ENCODE measurements around the gene ACSL3. TPM values are rescaled to one million over a fixed set of nuclear protein-coding genes. Genes with fewer than 3 reads are reported as not detected.

The ACSL3 gene
- total RNA-seq, 1 donor from 2014 or later: 91.5 TPM

GRCh38 chr2:222893716-222894115 is 32.9 kb downstream of the ACSL3 start:
- Histone ChIP-seq H3K4me3 (no peak overlapping the region), H3K9me3 (no peaks in the 10 kb centered on the region), H3K36me3 (no peaks in the 10 kb centered on the region), H3K27me3 (no peaks in the 10 kb centered on the region), H3K27ac (no peak overlapping the region), H3K4me1 (peaks cover 29% of the 10 kb centered on the region)
- TF ChIP-seq CTCF (IDR thresholded peaks at IDR 0.05): no peak
- no peak for DNase-seq
- intact Hi-C loops (cut with DNase I): no loop called here
- ATAC-seq: no peak

GRCh38 chr2:222895144-222895543 is 34.3 kb downstream of the ACSL3 start:
- no peak for TF ChIP-seq CTCF (IDR thresholded peaks at IDR 0.05)
- Histone ChIP-seq H3K4me1 (peaks cover 36% of the 10 kb centered on the region), H3K36me3 (no peaks in the 10 kb centered on the region)

GRCh38 chr2:222897898-222898297 is 37.1 kb downstream of the ACSL3 start:
- Histone ChIP-seq H3K4me3 (no peak overlapping the region), H3K9me3 (no peaks in the 10 kb centered on the region), H3K27ac (no peak overlapping the region), H3K36me3 (peaks cover 6% of the 10 kb centered on the region), H3K4me1 (peaks cover 21% of the 10 kb centered on the region), H3K27me3 (no peaks in the 10 kb centered on the region)
- no peak for TF ChIP-seq CTCF (IDR thresholded peaks at IDR 0.05)
- DNase-seq: no peak
- peak; percentile 23 for ATAC-seq
- intact Hi-C loops (cut with DNase I): no loop called here

More at GRCh38 chr2:222895144-222895543, 34.3 kb downstream of the ACSL3 start:
- no peak for ATAC-seq
- no peak overlapping the region for H3K27ac ChIP-seq
- no peaks in the 10 kb centered on the region for H3K27me3 ChIP-seq
- no peaks in the 10 kb centered on the region for H3K9me3 ChIP-seq
- no peak for DNase-seq
- intact Hi-C loops (cut with DNase I): no loop called here
- H3K4me3 ChIP-seq: no peak overlapping the region

GRCh38 chr2:222899413-222900181 is 38.8 kb downstream of the ACSL3 start:
- peaks cover 19% of the 10 kb centered on the region for H3K4me1 ChIP-seq
- no peak overlapping the region for H3K27ac ChIP-seq
- H3K36me3 ChIP-seq: peaks cover 6% of the 10 kb centered on the region
- no peak for DNase-seq
- TF ChIP-seq CTCF (IDR thresholded peaks at IDR 0.05): no peak
- no peak overlapping the region for H3K4me3 ChIP-seq
- no peak for ATAC-seq
- H3K9me3 ChIP-seq: no peaks in the 10 kb centered on the region
- intact Hi-C loops (cut with DNase I): loop anchor here (10.0 kb wide), 1 partner anchor 195 kb away; no protein-coding TSS in a partner anchor
- H3K27me3 ChIP-seq: no peaks in the 10 kb centered on the region

GRCh38 chr2:222900354-222900753 is 39.5 kb downstream of the ACSL3 start:
- DNase-seq (no peak), ATAC-seq (no peak)
- H3K27me3 ChIP-seq: no peaks in the 10 kb centered on the region
- peaks cover 19% of the 10 kb centered on the region for H3K4me1 ChIP-seq
- no peak overlapping the region for H3K4me3 ChIP-seq
- no peaks in the 10 kb centered on the region for H3K9me3 ChIP-seq
- intact Hi-C loops (cut with DNase I): loop anchor here (10.0 kb wide), 1 partner anchor 196 kb away; no protein-coding TSS in a partner anchor
- H3K27ac ChIP-seq: no peak overlapping the region
- peaks cover 6% of the 10 kb centered on the region for H3K36me3 ChIP-seq
- TF ChIP-seq CTCF (IDR thresholded peaks at IDR 0.05): no peak

All from upper lobe of right lung (tissue), 1 donor.